Measurements from ENCODE around the gene PRPF4.
"Not testable (repeated sequence)": the region's sequence is repeated elsewhere in the genome, so short reads cannot be mapped to it uniquely, and the experiment has no call there.

Gene PRPF4

GRCh38 chr9:113275157-113276131, at the start of gene PRPF4, which contains the start of gene CDC26:
Gene PRPF4 (plus strand): TSS chr9:113275658. CDS start chr9:113275744, 86 bp downstream.
Gene CDC26 (minus strand): TSS chr9:113275572. CDS start chr9:113272507, 3,065 bp downstream.
- Mint-ChIP-seq H3K27ac (ENCODE audit: low read depth) (no peak within 1 kb of the TSS), H3K4me3 (no peak within 1 kb of the TSS), H3K27me3 (no peaks in the 10 kb centered on the region), H3K36me3 (ENCODE audit: insufficient read depth) (peaks cover 48% of the 10 kb centered on the region), H3K4me1 (peaks cover 26% of the 10 kb centered on the region), H3K9me3 (no peaks in the 10 kb centered on the region)
- ATAC-seq (replicated peaks; ENCODE audit: extremely low read depth, poor library complexity, severe bottlenecking) (peak; percentile 97), DNase-seq (ENCODE audit: low spot score in 2 of 2) (peak; percentile 87 to 89)

- DNase-seq (ENCODE audit: low spot score in 2 of 2) (no peak), ATAC-seq (replicated peaks; ENCODE audit: extremely low read depth, poor library complexity, severe bottlenecking) (no peak)
- Mint-ChIP-seq H3K27ac (ENCODE audit: low read depth) (no peak overlapping the region), H3K27me3 (no peaks in the 10 kb centered on the region), H3K4me3 (no peak overlapping the region), H3K4me1 (peaks cover 1% of the 10 kb centered on the region), H3K9me3 (no peaks in the 10 kb centered on the region), H3K36me3 (ENCODE audit: insufficient read depth) (peaks cover 2% of the 10 kb centered on the region)
Observed at GRCh38 chr9:113227436-113227835, 48.0 kb upstream of the PRPF4 start.

- Mint-ChIP-seq H3K27ac (ENCODE audit: low read depth) (no peak overlapping the region), H3K27me3 (no peaks in the 10 kb centered on the region), H3K36me3 (ENCODE audit: insufficient read depth) (peaks cover 2% of the 10 kb centered on the region), H3K9me3 (no peaks in the 10 kb centered on the region), H3K4me3 (no peak overlapping the region), H3K4me1 (peaks cover 7% of the 10 kb centered on the region)
- peak; percentile 33 for ATAC-seq (replicated peaks; ENCODE audit: extremely low read depth, poor library complexity, severe bottlenecking)
- DNase-seq (ENCODE audit: low spot score in 2 of 2), result no peak
Observed at GRCh38 chr9:113228130-113228665, 47.3 kb upstream of the PRPF4 start.

- Mint-ChIP-seq H3K9me3 (no peaks in the 10 kb centered on the region), H3K36me3 (ENCODE audit: insufficient read depth) (no peaks in the 10 kb centered on the region), H3K27me3 (no peaks in the 10 kb centered on the region), H3K4me1 (peaks cover 14% of the 10 kb centered on the region), H3K27ac (ENCODE audit: low read depth) (peak overlapping the region; percentile 94), H3K4me3 (no peak overlapping the region)
- DNase-seq (ENCODE audit: low spot score in 2 of 2), result no peak
- ATAC-seq (replicated peaks; ENCODE audit: extremely low read depth, poor library complexity, severe bottlenecking), result no peak
Observed at GRCh38 chr9:113231701-113232100, 43.8 kb upstream of the PRPF4 start.

- peaks cover 14% of the 10 kb centered on the region for H3K4me1 Mint-ChIP-seq
- H3K27ac Mint-ChIP-seq (ENCODE audit: low read depth); H3K27me3 Mint-ChIP-seq; DNase-seq (ENCODE audit: low spot score in 2 of 2); ATAC-seq (replicated peaks; ENCODE audit: extremely low read depth, poor library complexity, severe bottlenecking); H3K9me3 Mint-ChIP-seq; H3K4me3 Mint-ChIP-seq; H3K36me3 Mint-ChIP-seq (ENCODE audit: insufficient read depth): not testable (repeated sequence)
Observed at GRCh38 chr9:113235701-113236255, 39.7 kb upstream of the PRPF4 start.

DNA sequence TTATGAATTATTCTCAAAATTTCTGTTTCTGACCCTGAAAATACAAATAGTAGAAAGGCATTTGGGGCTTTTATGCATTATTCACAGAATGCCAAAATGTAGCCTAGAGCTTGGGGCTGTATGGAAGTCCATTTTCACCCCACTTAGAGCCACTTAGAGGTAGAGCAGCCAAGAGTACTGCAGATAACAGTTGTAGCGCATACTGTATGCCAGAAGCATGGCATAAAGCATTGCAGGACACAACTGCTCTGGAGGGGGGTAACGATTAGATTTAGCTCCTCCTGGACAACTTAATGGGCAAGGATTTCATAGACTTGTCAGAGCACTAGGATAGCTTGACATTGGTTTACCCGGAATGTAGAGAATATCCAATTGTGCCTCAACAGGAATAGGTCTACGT, 38.4 kb upstream of the PRPF4 start:
- no peaks in the 10 kb centered on the region for H3K9me3 Mint-ChIP-seq
- no peak overlapping the region for H3K27ac Mint-ChIP-seq (ENCODE audit: low read depth)
- H3K4me3 Mint-ChIP-seq, result no peak overlapping the region
- H3K36me3 Mint-ChIP-seq (ENCODE audit: insufficient read depth), result no peaks in the 10 kb centered on the region
- ATAC-seq (replicated peaks; ENCODE audit: extremely low read depth, poor library complexity, severe bottlenecking), result no peak
- DNase-seq (ENCODE audit: low spot score in 2 of 2), result no peak
- peaks cover 14% of the 10 kb centered on the region for H3K4me1 Mint-ChIP-seq
- H3K27me3 Mint-ChIP-seq, result no peaks in the 10 kb centered on the region

- ATAC-seq (replicated peaks; ENCODE audit: extremely low read depth, poor library complexity, severe bottlenecking) (no peak), DNase-seq (ENCODE audit: low spot score in 2 of 2) (no peak)
- H3K4me3 Mint-ChIP-seq, result no peak overlapping the region
- no peaks in the 10 kb centered on the region for H3K9me3 Mint-ChIP-seq
- H3K36me3 Mint-ChIP-seq (ENCODE audit: insufficient read depth), result no peaks in the 10 kb centered on the region
- H3K4me1 Mint-ChIP-seq, result peaks cover 6% of the 10 kb centered on the region
- no peaks in the 10 kb centered on the region for H3K27me3 Mint-ChIP-seq
- no peak overlapping the region for H3K27ac Mint-ChIP-seq (ENCODE audit: low read depth)
Observed at GRCh38 chr9:113238202-113238858, 37.1 kb upstream of the PRPF4 start.

DNA sequence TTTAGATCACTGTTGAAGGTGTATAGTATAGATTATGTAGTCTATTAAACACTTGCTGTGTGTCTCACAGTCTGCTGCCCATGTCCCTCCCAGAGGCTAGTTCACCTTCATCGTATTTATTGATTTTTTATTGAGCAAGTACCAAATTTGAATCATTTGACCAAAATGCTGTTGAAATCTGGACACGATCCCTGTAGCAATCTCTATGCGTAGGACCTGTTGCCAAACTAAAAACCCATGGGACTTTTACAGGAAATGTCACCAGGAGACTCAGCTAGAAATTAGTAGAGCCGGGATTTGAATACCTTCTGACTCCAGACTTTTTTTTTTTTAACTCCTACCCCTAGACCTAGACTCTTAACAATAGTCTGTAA, 36.6 kb upstream of the PRPF4 start:
- H3K4me3 Mint-ChIP-seq, result no peak overlapping the region
- ATAC-seq (replicated peaks; ENCODE audit: extremely low read depth, poor library complexity, severe bottlenecking) (no peak), DNase-seq (ENCODE audit: low spot score in 2 of 2) (no peak)
- H3K27me3 Mint-ChIP-seq, result no peaks in the 10 kb centered on the region
- H3K27ac Mint-ChIP-seq (ENCODE audit: low read depth), result no peak overlapping the region
- no peaks in the 10 kb centered on the region for H3K9me3 Mint-ChIP-seq
- H3K4me1 Mint-ChIP-seq, result peaks cover 2% of the 10 kb centered on the region
- no peaks in the 10 kb centered on the region for H3K36me3 Mint-ChIP-seq (ENCODE audit: insufficient read depth)

DNA sequence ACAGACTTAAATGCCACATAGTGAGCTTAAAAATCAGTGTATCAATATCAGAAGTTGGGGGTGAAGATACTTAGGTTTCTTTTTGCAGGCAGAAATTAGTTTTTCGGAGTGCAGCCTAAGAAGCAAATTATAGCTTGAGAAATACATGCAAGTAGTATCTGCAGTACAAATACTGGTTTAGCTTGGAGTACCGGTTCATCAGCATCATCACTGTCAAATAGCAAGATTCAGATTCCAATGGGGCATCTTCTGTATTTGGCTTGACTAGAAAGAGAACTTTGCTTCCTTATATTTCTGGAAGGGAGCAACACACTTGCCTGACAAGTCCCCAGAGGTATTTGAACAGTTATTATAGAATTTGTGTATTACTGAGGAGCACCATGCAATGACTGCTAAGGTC, 34.3 kb upstream of the PRPF4 start:
- ATAC-seq (replicated peaks; ENCODE audit: extremely low read depth, poor library complexity, severe bottlenecking) (no peak), DNase-seq (ENCODE audit: low spot score in 2 of 2) (no peak)
- no peak overlapping the region for H3K4me3 Mint-ChIP-seq
- no peak overlapping the region for H3K27ac Mint-ChIP-seq (ENCODE audit: low read depth)
- H3K27me3 Mint-ChIP-seq, result no peaks in the 10 kb centered on the region
- H3K36me3 Mint-ChIP-seq (ENCODE audit: insufficient read depth), result no peaks in the 10 kb centered on the region
- H3K9me3 Mint-ChIP-seq, result no peaks in the 10 kb centered on the region
- no peaks in the 10 kb centered on the region for H3K4me1 Mint-ChIP-seq

DNA sequence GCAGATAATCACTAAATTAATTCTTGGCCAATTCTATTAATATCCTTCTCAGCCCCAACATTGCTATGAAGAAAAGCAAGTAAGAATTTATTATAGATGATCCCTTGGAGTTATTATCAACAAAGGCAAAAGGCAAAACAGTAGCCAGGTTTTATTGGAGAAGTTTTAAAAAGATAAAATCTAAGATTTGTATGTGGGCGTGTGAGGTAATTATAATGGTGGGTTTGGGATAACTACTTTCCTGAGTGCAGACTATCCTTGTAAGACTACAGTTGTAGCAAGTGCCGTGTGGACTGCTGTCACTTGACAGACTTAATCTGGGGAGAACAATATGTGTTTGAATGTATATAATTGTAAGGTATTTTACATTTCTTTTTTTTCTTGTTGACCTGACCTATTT, 30.9 kb upstream of the PRPF4 start:
- H3K4me3 Mint-ChIP-seq, result no peak overlapping the region
- H3K9me3 Mint-ChIP-seq, result no peaks in the 10 kb centered on the region
- no peaks in the 10 kb centered on the region for H3K4me1 Mint-ChIP-seq
- H3K27me3 Mint-ChIP-seq, result no peaks in the 10 kb centered on the region
- H3K27ac Mint-ChIP-seq (ENCODE audit: low read depth), result no peak overlapping the region
- no peak for DNase-seq (ENCODE audit: low spot score in 2 of 2)
- H3K36me3 Mint-ChIP-seq (ENCODE audit: insufficient read depth), result no peaks in the 10 kb centered on the region
- ATAC-seq (replicated peaks; ENCODE audit: extremely low read depth, poor library complexity, severe bottlenecking), result no peak

GRCh38 chr9:113245894-113246293, 29.6 kb upstream of the PRPF4 start:
- no peak for DNase-seq (ENCODE audit: low spot score in 2 of 2)
- Mint-ChIP-seq H3K4me1 (no peaks in the 10 kb centered on the region), H3K27me3 (no peaks in the 10 kb centered on the region), H3K27ac (ENCODE audit: low read depth) (no peak overlapping the region), H3K9me3 (no peaks in the 10 kb centered on the region), H3K36me3 (ENCODE audit: insufficient read depth) (no peaks in the 10 kb centered on the region), H3K4me3 (no peak overlapping the region)
- no peak for ATAC-seq (replicated peaks; ENCODE audit: extremely low read depth, poor library complexity, severe bottlenecking)

- Mint-ChIP-seq H3K27ac (ENCODE audit: low read depth) (no peak overlapping the region), H3K9me3 (no peaks in the 10 kb centered on the region), H3K4me3 (no peak overlapping the region), H3K27me3 (no peaks in the 10 kb centered on the region), H3K36me3 (ENCODE audit: insufficient read depth) (no peaks in the 10 kb centered on the region), H3K4me1 (no peaks in the 10 kb centered on the region)
- ATAC-seq (replicated peaks; ENCODE audit: extremely low read depth, poor library complexity, severe bottlenecking) (no peak), DNase-seq (ENCODE audit: low spot score in 2 of 2) (no peak)
Observed at GRCh38 chr9:113246928-113247327, 28.5 kb upstream of the PRPF4 start.
